ENCODE data around the gene RXFP1.

The RXFP1 gene

GRCh38 chr4:158543191-158543590, 21.5 kb downstream of the RXFP1 start:
- no peak for DNase-seq

- DNase-seq = no peak
Measured at GRCh38 chr4:158544141-158544540, 22.5 kb downstream of the RXFP1 start.

GRCh38 chr4:158553364-158553763, 31.7 kb downstream of the RXFP1 start:
- DNase-seq = no peak

DNA sequence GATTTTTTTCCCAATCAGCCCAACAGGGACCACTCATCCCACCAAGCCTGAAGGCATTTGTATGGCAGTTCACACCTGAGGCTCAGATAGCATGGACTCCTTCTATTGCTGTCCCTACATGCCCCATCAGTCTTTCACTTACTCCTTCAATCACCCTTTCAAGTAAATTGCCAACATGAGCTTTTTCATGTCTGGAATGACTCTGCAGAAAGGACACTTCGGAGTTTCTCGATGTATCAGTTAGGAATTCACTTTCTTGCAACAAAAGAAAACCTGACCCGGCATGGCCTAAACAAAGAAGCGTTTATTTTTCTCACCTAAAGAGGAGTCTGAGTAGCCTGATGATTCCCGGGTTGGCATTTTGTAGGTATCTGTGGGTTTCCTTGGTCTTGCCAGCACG, 38.6 kb downstream of the RXFP1 start:
- DNase-seq = no peak

- no peak for DNase-seq
Measured at GRCh38 chr4:158566860-158567259, 45.2 kb downstream of the RXFP1 start.

DNA sequence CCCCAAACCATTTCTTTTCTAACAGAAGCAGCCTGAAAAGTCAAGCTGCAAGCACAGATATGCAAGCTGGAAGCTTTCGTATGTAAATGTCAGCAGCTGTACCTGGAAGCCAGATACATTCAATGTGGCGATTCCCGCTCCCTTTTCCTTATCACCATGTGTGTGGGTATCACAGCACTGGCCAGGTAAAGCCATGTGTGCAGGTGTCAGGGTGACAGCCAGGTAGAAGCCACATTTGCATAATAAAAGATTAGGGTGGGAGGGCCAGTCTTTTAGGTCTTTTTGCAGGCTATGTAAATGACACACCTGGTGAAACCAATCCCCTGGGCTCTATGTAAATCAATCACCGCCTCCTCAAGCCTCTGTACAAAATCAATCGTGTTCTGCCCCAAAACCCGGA, 50.1 kb downstream of the RXFP1 start:
- no peak for DNase-seq

- DNase-seq = no peak
Measured at GRCh38 chr4:158572608-158573007, 50.9 kb downstream of the RXFP1 start.

DNA sequence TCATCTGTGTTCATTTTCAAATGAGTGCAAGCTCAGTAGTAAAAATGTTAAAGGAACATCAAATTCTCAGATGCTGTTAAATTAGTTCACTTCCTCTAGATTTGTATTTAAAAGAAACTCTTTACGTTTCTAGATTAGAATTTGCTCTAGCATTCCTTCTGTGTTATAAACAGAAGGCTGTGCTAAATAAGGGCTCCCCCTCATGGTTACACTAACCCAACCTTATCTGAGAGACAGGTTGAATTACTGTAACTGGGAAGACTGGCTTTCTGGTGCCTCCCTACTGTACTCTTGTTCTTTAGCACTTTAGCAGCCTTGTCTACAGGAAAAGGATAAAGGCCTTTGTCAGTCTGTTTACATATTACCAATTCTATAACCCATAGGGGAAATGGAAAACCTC, 56.8 kb downstream of the RXFP1 start:
- DNase-seq = no peak

DNA sequence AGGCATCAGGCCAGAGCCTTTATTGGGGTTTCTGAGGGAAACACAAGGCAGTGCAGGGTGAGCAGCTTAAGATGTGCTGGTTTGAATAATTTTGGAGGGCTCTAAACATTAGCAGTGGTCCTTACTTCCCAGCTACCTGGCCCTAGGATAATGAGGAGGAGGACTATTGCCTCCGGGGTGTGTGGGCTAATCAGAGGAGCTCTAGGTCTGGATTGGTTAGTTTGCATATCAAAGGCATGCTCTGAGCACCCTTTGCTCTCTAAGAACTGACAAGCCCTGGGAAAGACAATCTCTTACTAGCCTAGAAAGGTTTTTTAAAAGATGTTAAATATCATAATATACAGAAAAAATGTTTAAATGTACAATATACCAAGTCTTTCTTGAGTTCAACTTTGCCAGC, 58.4 kb downstream of the RXFP1 start:
- DNase-seq = no peak

- no peak for DNase-seq
Measured at GRCh38 chr4:158581161-158581560, 59.5 kb downstream of the RXFP1 start.

DNA sequence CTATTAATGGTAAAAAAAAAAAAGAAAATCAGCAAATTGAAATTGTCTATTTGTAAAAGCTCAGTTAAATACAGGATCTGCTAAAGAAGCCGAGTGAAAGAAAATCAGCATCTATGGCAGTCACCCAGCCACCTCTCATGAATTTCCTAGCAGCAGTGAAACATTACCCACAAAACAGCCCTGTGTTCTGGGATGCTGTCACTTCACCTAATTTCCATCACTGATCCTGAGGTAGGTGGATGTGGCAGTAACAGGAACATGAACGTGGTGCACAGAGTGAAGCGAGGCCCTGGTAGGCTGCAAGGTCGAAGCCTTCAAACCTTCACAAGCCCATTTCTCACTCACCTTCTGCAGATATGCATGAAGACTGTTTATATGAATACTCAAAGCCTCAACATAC, 65.2 kb downstream of the RXFP1 start:
- DNase-seq = no peak

DNA sequence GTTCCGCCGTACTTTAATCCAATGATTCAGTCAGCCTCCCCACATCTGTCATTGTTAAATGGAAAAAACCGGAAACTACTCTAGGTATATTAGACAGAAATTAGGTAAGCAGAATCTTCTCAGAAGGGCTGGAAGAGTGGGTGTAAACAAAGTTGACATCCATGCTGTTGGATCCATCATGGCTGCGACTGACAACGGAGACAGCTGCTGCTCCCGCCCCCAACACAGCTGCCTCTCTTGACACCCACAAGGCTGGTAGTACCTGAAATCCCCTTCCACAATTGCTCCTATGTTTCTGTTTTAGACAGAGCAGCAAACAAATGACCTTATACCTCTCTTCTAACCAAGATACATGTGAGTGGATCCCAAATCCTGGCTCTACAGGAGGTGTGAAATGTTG, 66.6 kb downstream of the RXFP1 start:
- DNase-seq = no peak

GRCh38 chr4:158588777-158589176, 67.1 kb downstream of the RXFP1 start:
- DNase-seq = no peak

DNA sequence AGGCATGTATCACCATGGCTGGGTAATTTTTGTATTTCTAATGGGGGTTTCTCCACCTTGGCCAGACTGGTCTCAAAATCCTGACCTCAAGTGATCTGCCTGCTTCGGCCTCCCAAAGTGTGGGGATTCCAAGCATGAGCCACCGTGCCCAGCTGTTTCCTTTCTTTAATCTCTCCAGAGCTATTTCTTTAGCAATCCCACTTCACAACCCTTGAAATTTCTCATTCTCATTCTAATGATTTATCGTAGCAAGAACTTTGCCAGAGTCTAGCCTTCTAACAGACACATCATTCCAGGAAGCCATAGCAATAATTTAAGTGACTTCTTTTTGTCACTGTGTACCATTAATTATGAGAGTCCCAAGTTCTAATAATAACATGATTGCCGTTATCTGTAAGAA, 68.6 kb downstream of the RXFP1 start:
- no peak for DNase-seq

- no peak for DNase-seq
Measured at GRCh38 chr4:158590824-158591223, 69.1 kb downstream of the RXFP1 start.

DNA sequence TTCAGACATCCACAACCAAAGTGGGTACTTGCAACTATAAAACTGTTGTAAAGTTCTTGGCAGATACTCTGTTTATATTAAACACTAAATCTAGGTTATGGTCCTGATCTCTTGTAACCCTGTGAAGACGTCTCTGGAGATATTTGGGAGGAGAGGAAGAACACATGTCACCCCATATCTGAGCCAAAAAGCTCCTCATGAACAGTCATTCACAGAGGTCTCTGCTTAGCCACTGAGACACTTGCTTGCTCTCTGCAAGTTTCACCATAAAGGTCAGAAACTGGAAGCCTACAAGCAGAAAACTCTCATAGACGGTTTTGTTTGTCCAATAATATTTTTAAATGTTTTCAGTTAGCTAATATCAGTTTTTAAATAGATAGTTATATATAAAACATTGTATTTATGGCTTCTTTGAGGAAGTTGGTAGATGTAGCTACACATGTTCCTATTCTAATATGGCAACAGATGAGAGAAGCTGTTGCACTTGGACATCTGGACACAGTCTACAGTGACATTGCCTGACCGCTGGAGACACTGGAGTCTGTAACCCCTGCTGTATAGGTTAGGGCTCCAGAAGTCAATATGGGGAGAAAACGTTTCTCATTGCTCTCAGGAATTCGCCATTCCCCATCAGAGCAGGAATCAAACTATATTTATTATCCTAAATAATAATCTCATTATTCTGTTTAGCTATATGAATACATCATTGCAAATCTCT, 76.4 kb downstream of the RXFP1 start:
- DNase-seq = no peak

DNA sequence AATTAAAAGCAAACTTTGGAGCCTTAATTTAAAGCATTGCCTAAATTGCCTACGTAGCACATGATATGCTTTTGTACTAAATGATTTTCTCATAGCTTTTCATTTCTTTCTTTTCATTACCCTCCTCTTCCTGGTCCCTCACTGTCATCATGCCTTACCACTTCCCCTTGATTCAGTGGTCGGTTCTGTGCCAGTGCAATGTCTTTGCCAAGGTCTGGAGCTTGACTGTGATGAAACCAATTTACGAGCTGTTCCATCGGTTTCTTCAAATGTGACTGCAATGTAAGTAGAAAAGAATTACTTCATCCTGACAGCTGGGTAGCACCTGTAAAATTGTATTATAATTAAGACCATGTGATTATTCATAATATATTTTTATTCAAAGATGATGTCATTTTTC, 77.5 kb downstream of the RXFP1 start:
- DNase-seq = no peak

GRCh38 chr4:158599765-158600498, 78.2 kb downstream of the RXFP1 start:
- DNase-seq = no peak

- no peak for DNase-seq
Measured at GRCh38 chr4:158604369-158604768, 82.7 kb downstream of the RXFP1 start.

DNA sequence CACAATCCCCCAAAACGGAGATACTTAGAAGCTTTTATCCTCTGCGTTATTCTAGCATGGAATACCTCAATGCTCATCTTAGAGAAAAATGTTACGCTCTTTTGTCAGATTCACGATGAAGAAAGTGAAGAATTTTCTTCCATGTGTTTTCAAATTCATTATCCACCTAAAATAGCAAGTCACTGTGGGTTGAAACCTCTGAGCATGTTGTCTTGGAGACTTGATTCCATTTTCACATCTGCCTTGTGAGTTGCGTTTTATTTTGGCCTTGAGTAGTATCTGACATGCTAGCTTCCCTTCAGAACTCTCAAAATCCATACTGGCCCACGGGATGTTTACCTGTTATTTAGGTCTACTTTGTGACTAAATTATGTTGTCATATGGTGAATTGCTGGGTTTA, 83.7 kb downstream of the RXFP1 start:
- no peak for DNase-seq

- no peak for DNase-seq
Measured at GRCh38 chr4:158606969-158607368, 85.3 kb downstream of the RXFP1 start.

GRCh38 chr4:158609116-158609515, 87.4 kb downstream of the RXFP1 start:
- no peak for DNase-seq

GRCh38 chr4:158610790-158611189, 89.1 kb downstream of the RXFP1 start:
- no peak for DNase-seq

DNA sequence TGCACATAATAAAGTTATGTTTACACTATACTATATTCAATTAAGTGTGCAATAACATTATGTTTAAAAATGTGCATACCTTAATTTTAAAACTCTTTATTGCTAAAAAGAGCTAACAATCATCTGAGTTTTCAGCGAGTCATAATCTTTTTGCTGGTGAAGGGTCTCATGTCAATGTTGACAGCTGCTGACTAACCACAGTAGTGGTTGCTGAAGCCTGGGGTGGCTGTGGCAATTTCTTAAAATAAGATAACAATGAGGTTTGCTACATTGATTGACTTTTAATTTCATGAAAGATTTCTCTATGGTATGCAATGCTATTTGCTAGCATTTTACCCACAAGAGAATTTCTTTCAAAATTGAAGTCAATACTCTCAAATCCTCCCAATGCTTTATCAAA, 91.4 kb downstream of the RXFP1 start:
- DNase-seq = no peak

DNA sequence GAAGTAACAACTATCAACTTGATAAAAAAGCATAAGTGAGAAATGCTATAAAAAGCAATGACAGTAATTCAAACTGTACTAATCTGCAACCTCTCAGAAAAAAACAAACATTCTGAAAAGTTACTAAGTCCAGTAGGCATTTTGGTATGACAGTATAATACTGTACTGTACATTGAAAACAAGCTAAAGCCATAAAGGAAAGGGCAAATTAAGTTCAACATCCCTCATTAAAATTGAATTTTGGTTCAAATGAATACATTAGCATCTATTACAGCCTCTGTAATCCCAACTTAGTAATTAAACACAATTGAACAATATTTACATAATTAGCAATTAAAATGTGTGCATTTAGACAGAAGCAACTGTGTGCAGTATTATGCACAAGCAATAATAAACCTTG, 96.3 kb downstream of the RXFP1 start:
- no peak for DNase-seq

All from activated naive CD4-positive, alpha-beta T cell (primary cell).